Spinal cord (tissue), 10 donors: ENCODE data around the gene CCND2. TPM values are rescaled to one million over a fixed set of nuclear protein-coding genes. Genes with fewer than 3 reads are reported as not detected.
A peak's percentile ranks its signal among the peaks of the same experiment; 100 is the strongest.
"Not testable (repeated sequence)": the region's sequence is repeated elsewhere in the genome, so short reads cannot be mapped to it uniquely, and the experiment has no call there.

Source experiments
- DNase-seq, 6 donors: peaks; one replicate each; pipeline versions ENCODE4 v3.0.0 to v3.0.0-alpha.2; 2013 to 2015; ENCODE audit warnings: low spot score in 6 of 6, low read depth in 4 of 6
- H3K27ac ChIP-seq: one replicate; pipeline ENCODE4 v1.5.1; 2013; ENCODE audit warnings: low read depth, low read length, control low read depth
- H3K27me3 ChIP-seq: one replicate; pipeline ENCODE4 v1.6.1; 2013; ENCODE audit warnings: low read length; ENCODE audit not compliant: control insufficient read depth, insufficient read depth
- H3K36me3 ChIP-seq: one replicate; pipeline ENCODE4 v1.6.1; 2013; ENCODE audit warnings: low read length; ENCODE audit not compliant: control insufficient read depth, insufficient read depth
- H3K4me1 ChIP-seq: one replicate; pipeline ENCODE4 v1.6.1; 2013; ENCODE audit warnings: low read length; ENCODE audit not compliant: control insufficient read depth, insufficient read depth
- H3K4me3 ChIP-seq: one replicate; pipeline ENCODE4 v1.5.1; 2013; ENCODE audit warnings: low read depth, low read length, control low read depth
- H3K9me3 ChIP-seq: one replicate; pipeline ENCODE4 v1.6.1; 2013; ENCODE audit warnings: low read length; ENCODE audit not compliant: control insufficient read depth, insufficient read depth
- WGBS: methylation state at CpG from one replicate; pipeline ENCODE4 v1.1.5; 2013; ENCODE audit warnings: missing lambda C conversion rate; ENCODE audit not compliant: insufficient coverage; 5-methylcytosine and 5-hydroxymethylcytosine counted together
- polyA plus RNA-seq, 2 donors: library from polyadenylated mRNA; unstranded; fragments of 120-200 nt; gene quantifications; one replicate each; pipeline ENCODE4 v1.2.1, GENCODE V29; 2013; ENCODE audit not compliant: insufficient read length in 2 of 2
- total RNA-seq, 2 donors: library from RNA; depleted of rRNA in 1 of 2; stranded (reverse); fragments of 120-200 nt in 1 of 2; fragments of >200 nt in 1 of 2; gene quantifications; one replicate each; pipeline versions ENCODE4 v1.2.3 to v1.2.4, GENCODE V29; 2013 to 2014
- donor health status: healthy.

The CCND2 gene
- total and polyA plus RNA-seq, 4 donors, result 57.4 to 127 (median 94.7) TPM

- WGBS, result 71% methylated on average over 3 of the region's 5 CpGs
- Histone ChIP-seq H3K27ac (no peak overlapping the region), H3K9me3 (peaks cover 2% of the 10 kb centered on the region), H3K36me3 (no peaks in the 10 kb centered on the region), H3K27me3 (no peaks in the 10 kb centered on the region), H3K4me3 (no peak overlapping the region), H3K4me1 (peaks cover 8% of the 10 kb centered on the region)
- peak in 1 of 6 donors; percentile 56 for DNase-seq
Measured at GRCh38 chr12:4240981-4241380, 32.6 kb upstream of the CCND2 start.

- H3K9me3 ChIP-seq, result peaks cover 2% of the 10 kb centered on the region
- no CpG with 5 or more reads among the region's 4 CpGs for WGBS
- DNase-seq, result no peak
- H3K36me3 ChIP-seq, result no peaks in the 10 kb centered on the region
- peaks cover 13% of the 10 kb centered on the region for H3K4me1 ChIP-seq
- no peak overlapping the region for H3K27ac ChIP-seq
- H3K4me3 ChIP-seq, result no peak overlapping the region
- no peaks in the 10 kb centered on the region for H3K27me3 ChIP-seq
Measured at GRCh38 chr12:4241592-4241991, 32.0 kb upstream of the CCND2 start.

- H3K4me1 ChIP-seq, result peaks cover 14% of the 10 kb centered on the region
- no peak overlapping the region for H3K27ac ChIP-seq
- no peak overlapping the region for H3K4me3 ChIP-seq
- no peaks in the 10 kb centered on the region for H3K36me3 ChIP-seq
- DNase-seq, result no peak
- peaks cover 2% of the 10 kb centered on the region for H3K9me3 ChIP-seq
- WGBS, result 75% methylated on average over 9 of the region's 10 CpGs
- H3K27me3 ChIP-seq, result no peaks in the 10 kb centered on the region
Measured at GRCh38 chr12:4242595-4242994, 31.0 kb upstream of the CCND2 start.

- DNase-seq, result no peak
- Histone ChIP-seq H3K4me3 (no peak overlapping the region), H3K36me3 (no peaks in the 10 kb centered on the region), H3K27ac (no peak overlapping the region), H3K9me3 (peaks cover 2% of the 10 kb centered on the region), H3K27me3 (no peaks in the 10 kb centered on the region), H3K4me1 (peaks cover 14% of the 10 kb centered on the region)
- 50% methylated on average over 1 of the region's 7 CpGs for WGBS
Measured at GRCh38 chr12:4243091-4243490, 30.5 kb upstream of the CCND2 start.

GRCh38 chr12:4243491-4244100 is 30.0 kb upstream of the CCND2 start:
- not testable (repeated sequence) for H3K36me3 ChIP-seq, H3K27me3 ChIP-seq, H3K27ac ChIP-seq, DNase-seq, H3K4me3 ChIP-seq, H3K9me3 ChIP-seq
- 99% methylated on average over 10 of the region's 43 CpGs for WGBS
- peaks cover 14% of the 10 kb centered on the region for H3K4me1 ChIP-seq

- H3K27ac ChIP-seq, result no peak overlapping the region
- peaks cover 14% of the 10 kb centered on the region for H3K4me1 ChIP-seq
- no peaks in the 10 kb centered on the region for H3K36me3 ChIP-seq
- H3K9me3 ChIP-seq, result no peaks in the 10 kb centered on the region
- 57% methylated on average over 3 of the region's 9 CpGs for WGBS
- DNase-seq, result no peak
- H3K4me3 ChIP-seq, result no peak overlapping the region
- H3K27me3 ChIP-seq, result no peaks in the 10 kb centered on the region
Measured at GRCh38 chr12:4244868-4245267, 28.7 kb upstream of the CCND2 start.

GRCh38 chr12:4245446-4245845 is 28.1 kb upstream of the CCND2 start:
- Histone ChIP-seq H3K27ac (no peak overlapping the region), H3K36me3 (no peaks in the 10 kb centered on the region), H3K4me3 (no peak overlapping the region), H3K4me1 (peaks cover 14% of the 10 kb centered on the region), H3K9me3 (no peaks in the 10 kb centered on the region), H3K27me3 (no peaks in the 10 kb centered on the region)
- WGBS, result 92% methylated on average over 4 of the region's 4 CpGs
- DNase-seq, result no peak

- H3K4me1 ChIP-seq, result peaks cover 14% of the 10 kb centered on the region
- no peak overlapping the region for H3K4me3 ChIP-seq
- peak overlapping the region; percentile 74 for H3K27ac ChIP-seq
- WGBS, result 16% methylated on average over 5 of the region's 5 CpGs
- no peaks in the 10 kb centered on the region for H3K27me3 ChIP-seq
- H3K36me3 ChIP-seq, result no peaks in the 10 kb centered on the region
- DNase-seq, result peak in 3 of 6 donors; percentile 2 to 58 (median 51)
- H3K9me3 ChIP-seq, result no peaks in the 10 kb centered on the region
Measured at GRCh38 chr12:4246116-4246515, 27.4 kb upstream of the CCND2 start.

GRCh38 chr12:4250691-4251090 is 22.9 kb upstream of the CCND2 start:
- WGBS, result 87% methylated on average over 8 of the region's 8 CpGs
- H3K4me3 ChIP-seq, result no peak overlapping the region
- H3K27ac ChIP-seq, result no peak overlapping the region
- no peaks in the 10 kb centered on the region for H3K9me3 ChIP-seq
- no peaks in the 10 kb centered on the region for H3K36me3 ChIP-seq
- DNase-seq, result no peak
- no peaks in the 10 kb centered on the region for H3K27me3 ChIP-seq
- peaks cover 7% of the 10 kb centered on the region for H3K4me1 ChIP-seq

GRCh38 chr12:4251216-4251891 is 22.2 kb upstream of the CCND2 start:
- Histone ChIP-seq H3K4me1 (peaks cover 3% of the 10 kb centered on the region), H3K27ac (no peak overlapping the region), H3K27me3 (no peaks in the 10 kb centered on the region), H3K4me3 (no peak overlapping the region), H3K9me3 (no peaks in the 10 kb centered on the region), H3K36me3 (no peaks in the 10 kb centered on the region)
- no peak for DNase-seq
- 80% methylated on average over 3 of the region's 6 CpGs for WGBS
